ENCODE data around the gene NF1.

NF1 gene

DNA sequence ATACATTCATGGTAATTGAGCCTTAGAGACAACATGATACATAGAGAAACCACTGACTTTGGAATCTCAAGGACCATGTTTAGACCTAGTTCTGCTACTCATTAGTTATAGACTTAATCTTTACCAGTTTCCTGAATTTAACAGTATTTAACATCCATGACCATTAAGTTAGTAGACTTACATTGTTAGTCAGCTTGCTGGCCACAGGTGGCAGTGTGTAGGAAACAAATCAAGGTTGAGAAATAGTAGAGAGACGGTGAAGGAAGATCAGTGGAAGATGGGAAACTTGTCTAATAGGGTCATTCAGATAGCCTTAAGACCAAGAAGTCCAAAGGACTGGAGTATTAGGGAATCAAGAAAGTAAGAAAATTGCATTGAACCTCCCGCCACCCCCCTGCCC, 171.3 kb downstream of the NF1 start:
- no peak overlapping the region for H3K4me3 ChIP-seq (ENCODE audit: low read depth, low read length)
- TF ChIP-seq, protein P1, sequence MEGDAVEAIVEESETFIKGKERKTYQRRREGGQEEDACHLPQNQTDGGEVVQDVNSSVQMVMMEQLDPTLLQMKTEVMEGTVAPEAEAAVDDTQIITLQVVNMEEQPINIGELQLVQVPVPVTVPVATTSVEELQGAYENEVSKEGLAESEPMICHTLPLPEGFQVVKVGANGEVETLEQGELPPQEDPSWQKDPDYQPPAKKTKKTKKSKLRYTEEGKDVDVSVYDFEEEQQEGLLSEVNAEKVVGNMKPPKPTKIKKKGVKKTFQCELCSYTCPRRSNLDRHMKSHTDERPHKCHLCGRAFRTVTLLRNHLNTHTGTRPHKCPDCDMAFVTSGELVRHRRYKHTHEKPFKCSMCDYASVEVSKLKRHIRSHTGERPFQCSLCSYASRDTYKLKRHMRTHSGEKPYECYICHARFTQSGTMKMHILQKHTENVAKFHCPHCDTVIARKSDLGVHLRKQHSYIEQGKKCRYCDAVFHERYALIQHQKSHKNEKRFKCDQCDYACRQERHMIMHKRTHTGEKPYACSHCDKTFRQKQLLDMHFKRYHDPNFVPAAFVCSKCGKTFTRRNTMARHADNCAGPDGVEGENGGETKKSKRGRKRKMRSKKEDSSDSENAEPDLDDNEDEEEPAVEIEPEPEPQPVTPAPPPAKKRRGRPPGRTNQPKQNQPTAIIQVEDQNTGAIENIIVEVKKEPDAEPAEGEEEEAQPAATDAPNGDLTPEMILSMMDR (IDR thresholded peaks at IDR 0.05; ENCODE audit: low read depth, low read length), result peak; percentile 44
- no peak for TF ChIP-seq MYC (IDR thresholded peaks at IDR 0.05; ENCODE audit: low read depth, low read length)
- DNase-seq (ENCODE audit: low read depth), result peak; percentile 39

DNA sequence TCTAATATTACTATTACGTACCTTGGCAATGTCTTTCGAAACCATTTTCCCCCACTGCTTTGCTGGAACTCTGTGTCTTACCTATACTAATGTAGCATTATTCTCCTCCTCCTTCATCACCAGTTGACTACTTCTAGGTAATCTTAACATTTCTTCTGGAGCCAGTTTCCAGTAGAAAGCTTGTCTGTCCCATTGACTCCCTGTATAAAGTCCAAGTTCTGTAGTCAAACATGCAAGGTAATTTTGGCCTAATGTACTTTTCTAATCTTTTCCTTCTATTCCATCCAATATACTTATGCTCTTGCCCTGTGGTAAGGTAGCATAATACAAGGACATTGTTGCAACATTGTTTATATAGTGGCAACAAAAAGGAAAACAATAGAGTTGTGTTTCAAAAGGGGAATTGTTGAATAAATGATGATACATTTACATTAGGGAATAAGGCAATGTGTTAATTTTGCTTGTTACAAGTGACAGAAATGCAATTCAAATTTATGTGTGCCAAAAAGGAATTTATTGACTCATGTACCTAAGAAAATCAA, 174.3 kb downstream of the NF1 start:
- TF ChIP-seq, protein P2, sequence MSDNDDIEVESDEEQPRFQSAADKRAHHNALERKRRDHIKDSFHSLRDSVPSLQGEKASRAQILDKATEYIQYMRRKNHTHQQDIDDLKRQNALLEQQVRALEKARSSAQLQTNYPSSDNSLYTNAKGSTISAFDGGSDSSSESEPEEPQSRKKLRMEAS (IDR thresholded peaks at IDR 0.05; ENCODE audit: low read depth, low read length), result no peak
- TF ChIP-seq MYC (IDR thresholded peaks at IDR 0.05; ENCODE audit: low read depth, low read length) (no peak), POLR2A (IDR thresholded peaks at IDR 0.05; ENCODE audit: extremely low read depth, insufficient read length) (no peak)
- TF ChIP-seq, protein P1 (IDR thresholded peaks at IDR 0.05; ENCODE audit: low read depth, low read length), result no peak
- H3K4me3 ChIP-seq (ENCODE audit: low read depth, low read length), result no peak overlapping the region
- no peak for DNase-seq (ENCODE audit: low read depth)

DNA sequence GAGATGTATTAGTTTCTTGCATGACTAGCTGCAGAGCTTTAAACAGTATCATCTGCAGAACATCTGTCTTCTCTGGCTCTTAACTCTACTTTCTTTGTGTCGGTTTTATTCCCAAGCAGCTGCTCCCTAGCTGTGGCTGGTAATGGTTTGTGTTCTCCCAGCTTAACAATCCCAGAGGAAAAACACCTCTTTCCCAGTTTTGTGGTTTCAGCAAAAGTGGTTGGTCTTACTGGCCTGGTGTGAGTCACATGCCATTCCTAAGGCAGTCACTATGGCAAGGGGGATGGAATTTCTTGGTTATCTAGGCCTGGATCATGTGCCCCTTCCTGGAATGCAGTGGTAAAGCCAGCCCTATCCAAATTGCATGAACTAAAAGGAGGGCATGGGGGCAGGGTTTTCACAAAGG, 174.8 kb downstream of the NF1 start:
- TF ChIP-seq MYC (IDR thresholded peaks at IDR 0.05; ENCODE audit: low read depth, low read length), result no peak
- no peak for TF ChIP-seq POLR2A (IDR thresholded peaks at IDR 0.05; ENCODE audit: extremely low read depth, insufficient read length)
- TF ChIP-seq, protein P1 (IDR thresholded peaks at IDR 0.05; ENCODE audit: low read depth, low read length), result no peak
- TF ChIP-seq, protein P2 (IDR thresholded peaks at IDR 0.05; ENCODE audit: low read depth, low read length), result no peak
- no peak overlapping the region for H3K4me3 ChIP-seq (ENCODE audit: low read depth, low read length)
- no peak for DNase-seq (ENCODE audit: low read depth)

DNA sequence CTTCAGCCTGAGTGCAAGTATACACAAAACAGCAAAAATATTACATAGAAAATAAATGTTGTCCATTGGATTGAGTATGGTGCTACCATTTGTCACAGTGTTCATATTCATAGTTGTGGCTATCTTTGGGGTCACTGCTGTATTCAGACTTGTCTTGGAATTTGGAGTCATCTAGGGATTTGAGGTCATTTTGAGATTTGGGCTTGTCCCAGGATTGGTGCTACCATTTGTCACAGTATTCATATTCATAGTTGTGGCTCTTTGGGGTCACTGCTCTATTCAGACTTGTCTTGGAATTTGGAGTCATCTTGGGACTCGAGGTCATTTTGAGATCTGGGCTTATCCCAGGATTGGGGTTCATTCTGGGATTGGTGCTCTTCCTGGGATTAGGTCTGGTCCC, 177.5 kb downstream of the NF1 start:
- TF ChIP-seq, protein P2 (IDR thresholded peaks at IDR 0.05; ENCODE audit: low read depth, low read length), result no peak
- TF ChIP-seq MYC (IDR thresholded peaks at IDR 0.05; ENCODE audit: low read depth, low read length) (no peak), POLR2A (IDR thresholded peaks at IDR 0.05; ENCODE audit: extremely low read depth, insufficient read length) (no peak)
- TF ChIP-seq, protein P1 (IDR thresholded peaks at IDR 0.05; ENCODE audit: low read depth, low read length), result no peak
- no peak overlapping the region for H3K4me3 ChIP-seq (ENCODE audit: low read depth, low read length)
- DNase-seq (ENCODE audit: low read depth), result no peak

DNA sequence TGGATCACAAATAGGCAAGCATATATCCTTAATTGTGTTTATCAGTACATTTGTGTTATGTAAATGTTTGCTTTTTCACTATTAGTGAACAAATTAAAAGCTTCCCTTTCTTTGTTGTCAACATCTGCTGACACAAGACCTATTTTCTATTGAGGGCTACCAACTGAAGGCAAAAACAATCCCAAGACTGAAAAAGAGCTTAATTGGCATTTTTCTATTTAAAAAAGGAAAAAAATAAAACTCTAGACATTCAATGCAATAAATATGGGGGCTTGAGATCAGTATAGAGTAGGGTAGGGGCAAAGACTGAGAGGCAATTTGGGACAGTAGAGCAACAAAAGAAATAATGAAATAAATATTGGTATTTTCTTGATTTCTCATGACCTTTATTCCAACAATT, 178.0 kb downstream of the NF1 start:
- no peak overlapping the region for H3K4me3 ChIP-seq (ENCODE audit: low read depth, low read length)
- DNase-seq (ENCODE audit: low read depth), result no peak
- TF ChIP-seq, protein P2 (IDR thresholded peaks at IDR 0.05; ENCODE audit: low read depth, low read length), result no peak
- TF ChIP-seq, protein P1 (IDR thresholded peaks at IDR 0.05; ENCODE audit: low read depth, low read length), result no peak
- no peak for TF ChIP-seq MYC (IDR thresholded peaks at IDR 0.05; ENCODE audit: low read depth, low read length)
- TF ChIP-seq POLR2A (IDR thresholded peaks at IDR 0.05; ENCODE audit: extremely low read depth, insufficient read length), result no peak

DNA sequence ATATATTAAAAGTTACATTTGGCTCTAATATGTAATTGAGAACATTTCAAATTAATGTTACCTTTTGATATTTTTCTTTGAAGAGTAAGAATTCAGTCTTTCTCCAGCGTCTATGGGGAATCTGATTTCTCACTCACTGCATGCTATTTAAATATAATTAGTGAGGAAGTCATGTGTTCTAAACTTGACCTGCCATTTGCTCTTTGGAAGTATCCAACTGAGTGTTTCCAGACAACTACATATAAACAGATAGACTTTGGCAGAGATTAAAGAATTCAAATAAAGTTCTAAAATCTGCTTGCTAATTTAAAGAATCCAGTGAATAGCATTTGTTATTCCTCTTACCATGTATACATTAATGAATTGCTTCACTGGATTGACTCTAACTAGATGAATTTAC, 178.7 kb downstream of the NF1 start:
- no peak overlapping the region for H3K4me3 ChIP-seq (ENCODE audit: low read depth, low read length)
- TF ChIP-seq, protein P1 (IDR thresholded peaks at IDR 0.05; ENCODE audit: low read depth, low read length), result no peak
- TF ChIP-seq POLR2A (IDR thresholded peaks at IDR 0.05; ENCODE audit: extremely low read depth, insufficient read length), result no peak
- TF ChIP-seq, protein P2 (IDR thresholded peaks at IDR 0.05; ENCODE audit: low read depth, low read length), result no peak
- no peak for TF ChIP-seq MYC (IDR thresholded peaks at IDR 0.05; ENCODE audit: low read depth, low read length)
- DNase-seq (ENCODE audit: low read depth), result peak; percentile 19

Data from NB4 (cell line).